NCI-H2227 treated with DMSO at 0.1 percent for 48 hours (cell line): ENCODE data around the gene TRRAP.
"Not testable (repeated sequence)": the region's sequence is repeated elsewhere in the genome, so short reads cannot be mapped to it uniquely, and the experiment has no call there.

Source experiments
- DNase-seq: peaks from one replicate; lab custom pipeline; 2025; lab: John Stamatoyannopoulos, UW

TRRAP gene

GRCh38 chr7:98878365-98879197 lies at the start of gene TRRAP:
Gene TRRAP, plus strand, starts transcription at chr7:98878532. Its CDS starts 2,619 bp downstream, at chr7:98881151.
- DNase-seq: peak; percentile 57

GRCh38 chr7:98830972-98831548 lies 47.3 kb upstream of the TRRAP start:
- no peak for DNase-seq

- no peak for DNase-seq
Observed at GRCh38 chr7:98831641-98832221, 46.6 kb upstream of the TRRAP start.

- no peak for DNase-seq
Observed at GRCh38 chr7:98833022-98833421, 45.3 kb upstream of the TRRAP start.

- DNase-seq: no peak
Observed at GRCh38 chr7:98834949-98835348, 43.4 kb upstream of the TRRAP start.

- DNase-seq: peak; percentile 13
Observed at GRCh38 chr7:98836811-98837629, 41.3 kb upstream of the TRRAP start.

- DNase-seq: no peak
Observed at GRCh38 chr7:98837630-98837972, 40.7 kb upstream of the TRRAP start.

- DNase-seq: no peak
Observed at GRCh38 chr7:98840096-98840495, 38.2 kb upstream of the TRRAP start.

- DNase-seq: no peak
Observed at GRCh38 chr7:98840722-98841121, 37.6 kb upstream of the TRRAP start.

- peak; percentile 62 for DNase-seq
Observed at GRCh38 chr7:98841179-98841997, 36.9 kb upstream of the TRRAP start.

- DNase-seq: not testable (repeated sequence)
Observed at GRCh38 chr7:98842552-98842951, 35.8 kb upstream of the TRRAP start.

GRCh38 chr7:98848918-98849317 lies 29.4 kb upstream of the TRRAP start:
- DNase-seq: no peak

GRCh38 chr7:98852826-98853225 lies 25.5 kb upstream of the TRRAP start:
- no peak for DNase-seq

GRCh38 chr7:98855610-98856422 lies 22.5 kb upstream of the TRRAP start:
- no peak for DNase-seq

GRCh38 chr7:98860071-98860470 lies 18.3 kb upstream of the TRRAP start:
- no peak for DNase-seq

- no peak for DNase-seq
Observed at GRCh38 chr7:98862203-98862602, 16.1 kb upstream of the TRRAP start.

- no peak for DNase-seq
Observed at GRCh38 chr7:98862716-98863420, 15.5 kb upstream of the TRRAP start.

GRCh38 chr7:98863601-98864000 lies 14.7 kb upstream of the TRRAP start:
- DNase-seq: no peak

- DNase-seq: no peak
Observed at GRCh38 chr7:98864731-98865453, 13.4 kb upstream of the TRRAP start.
